ENCODE data around the gene CKS1B. TPM values are rescaled to one million over a fixed set of nuclear protein-coding genes. Genes with fewer than 3 reads are reported as not detected.

Gene CKS1B
- total and polyA plus RNA-seq, 9 of the 15 experiments (the other 6 are each of a cell fraction or from before 2014, with no cell fraction given), result 215 to 1,103 (median 460) TPM

- no TSS peak for BruUV-seq (replicated peaks)
- ChIA-PET POLR2A (interaction anchor here (0.7 to 1.2 kb wide), 3 partner anchors 7 to 79 kb away, joined by 3 to 6 read pairs (median 3); no protein-coding TSS in a partner anchor), CTCF (ENCODE audit: low intra/inter-chr PET ratio) (no interaction called here)
- FAIRE-seq (no peak), DNase-seq (ENCODE audit: extremely low read depth in 1 of 4, low spot score in 3 of 4) (no peak), ATAC-seq (no peak)
- no peak overlapping the region for H2AFZ ChIP-seq (ENCODE audit: low read depth, low read length)
- peaks cover 3% of the 10 kb centered on the region for H4K20me1 ChIP-seq (replicated peaks; ENCODE audit: control insufficient read depth, insufficient read depth, low read length)
- no peaks in the 10 kb centered on the region for H3K27me3 ChIP-seq (ENCODE audit: control insufficient read depth in 2 of 2, insufficient read depth in 2 of 2, low read length in 2 of 2)
- intact Hi-C loops (cut with micrococcal nuclease) (no loop called here), in situ Hi-C loops (cut with MboI) (no loop called here)
- H3K9ac ChIP-seq (ENCODE audit: insufficient read depth in 1 of 2, low read depth in 2 of 2, low read length in 2 of 2), result peak overlapping the region; percentile 99; a peak in 3 of 4 replicates
- no peaks in the 10 kb centered on the region for H3K9me1 ChIP-seq (ENCODE audit: control insufficient read depth, insufficient read depth, low read length)
- peaks cover 82% of the 10 kb centered on the region for H3K79me2 ChIP-seq (ENCODE audit: control insufficient read depth, insufficient read depth, low read length)
- 95% methylated on average over 4 of the region's 17 CpGs for WGBS (ENCODE audit: insufficient coverage, low coverage, missing lambda C conversion rate)
- TF ChIP-seq ZNF639 (CRISPR knock-in tag; conservative IDR thresholded peaks at IDR 0.05 in 1 of 2, IDR thresholded peaks at IDR 0.05 in 1 of 2), result no peak
- no peak for TF ChIP-seq RUNX1 (IDR thresholded peaks at IDR 0.05; ENCODE audit: low read depth)
- no peak for TF ChIP-seq NCOA6 (IDR thresholded peaks at IDR 0.05)
- peak; percentile 52 for TF ChIP-seq POLR2G (IDR thresholded peaks at IDR 0.05; ENCODE audit: low read depth, low read length)
- TF ChIP-seq ZNF766 (CRISPR knock-in tag; conservative IDR thresholded peaks at IDR 0.05), result no peak
- peak; percentile 62 for TF ChIP-seq RBFOX2 (IDR thresholded peaks at IDR 0.05; ENCODE audit: low read depth, low read length)
- TF ChIP-seq SMAD3 (CRISPR knock-in tag; conservative IDR thresholded peaks at IDR 0.05), result no peak
- 0 out of 2 replicates have a peak, but pooled peaks have one; percentile 1 for TF ChIP-seq SUPT5H (IDR thresholded peaks at IDR 0.05)
- peak overlapping the region; percentile 99 for H3K4me2 ChIP-seq (ENCODE audit: insufficient read depth, low read length)
- H3K4me3 ChIP-seq, result peak overlapping the region; percentile 97; the same call in 1 of the 2 replicates
- H3K27ac ChIP-seq (ENCODE audit: extremely low read depth, low read depth, low read length), result peak overlapping the region; percentile 99
- H3K9me3 ChIP-seq (replicated peaks; ENCODE audit: control insufficient read depth, insufficient read depth, low read depth, low read length), result no peaks in the 10 kb centered on the region
- H3K4me1 ChIP-seq (replicated peaks in 1 of 2; ENCODE audit: control insufficient read depth in 2 of 2, insufficient read depth in 2 of 2, low read length in 2 of 2), result peaks cover 58 to 78% of the 10 kb centered on the region in 2 experiments
- H3K36me3 ChIP-seq (ENCODE audit: control insufficient read depth, insufficient read depth, low read length), result peaks cover 47% of the 10 kb centered on the region; the same call in 2 of the 3 replicates
Observed at GRCh38 chr1:155005076-155006011, 30.9 kb downstream of the CKS1B start.
